Suprapubic skin (tissue), 4 donors: ENCODE data around the gene PNPLA8.

Experiments
- POLR2A ChIP-seq, 2 donors: fragments of 450-650 bp; IDR thresholded peaks; one replicate each; pipeline ENCODE4 v1.6.1; 2017; ENCODE audit warnings: antibody characterized with exemption in 2 of 2, mild to moderate bottlenecking in 2 of 2, moderate library complexity in 2 of 2
- POLR2AphosphoS5 ChIP-seq, 3 donors: sonication (generic); formaldehyde crosslinking; IDR thresholded peaks; one replicate each; pipeline ENCODE4 v1.6.1; 2017; ENCODE audit warnings: antibody characterized with exemption in 3 of 3
- TF ChIP-seq, protein P1 (sequence below), 2 donors: fragments of 200-600 bp in 1 of 2; fragments of 450-650 bp in 1 of 2; sonication (generic) in 1 of 2; IDR thresholded peaks; one replicate each; pipeline ENCODE4 v1.5.1; 2016 to 2019; ENCODE audit warnings: antibody characterized with exemption in 2 of 2, mild to moderate bottlenecking in 1 of 2, moderate library complexity in 1 of 2

DNA sequence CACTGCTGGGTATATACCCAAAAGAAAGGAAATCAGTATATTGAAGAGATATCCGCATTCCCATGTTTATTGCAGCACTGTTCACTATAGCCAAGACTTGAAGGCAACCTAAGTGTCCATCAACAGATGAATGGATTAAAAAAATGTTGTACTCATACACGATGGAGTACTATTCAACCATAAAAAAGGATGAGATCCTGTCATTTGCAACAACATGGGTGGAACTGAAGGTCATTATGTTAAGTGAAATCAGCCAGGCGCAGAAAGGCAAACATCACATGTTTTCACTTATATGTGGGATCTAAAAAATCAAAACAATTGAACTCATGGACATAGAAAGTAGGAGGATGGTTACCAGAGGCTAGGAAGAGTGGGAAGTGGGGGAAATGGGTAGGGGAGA lies 89.0 kb downstream of the PNPLA8 start:
- TF ChIP-seq, protein P1, sequence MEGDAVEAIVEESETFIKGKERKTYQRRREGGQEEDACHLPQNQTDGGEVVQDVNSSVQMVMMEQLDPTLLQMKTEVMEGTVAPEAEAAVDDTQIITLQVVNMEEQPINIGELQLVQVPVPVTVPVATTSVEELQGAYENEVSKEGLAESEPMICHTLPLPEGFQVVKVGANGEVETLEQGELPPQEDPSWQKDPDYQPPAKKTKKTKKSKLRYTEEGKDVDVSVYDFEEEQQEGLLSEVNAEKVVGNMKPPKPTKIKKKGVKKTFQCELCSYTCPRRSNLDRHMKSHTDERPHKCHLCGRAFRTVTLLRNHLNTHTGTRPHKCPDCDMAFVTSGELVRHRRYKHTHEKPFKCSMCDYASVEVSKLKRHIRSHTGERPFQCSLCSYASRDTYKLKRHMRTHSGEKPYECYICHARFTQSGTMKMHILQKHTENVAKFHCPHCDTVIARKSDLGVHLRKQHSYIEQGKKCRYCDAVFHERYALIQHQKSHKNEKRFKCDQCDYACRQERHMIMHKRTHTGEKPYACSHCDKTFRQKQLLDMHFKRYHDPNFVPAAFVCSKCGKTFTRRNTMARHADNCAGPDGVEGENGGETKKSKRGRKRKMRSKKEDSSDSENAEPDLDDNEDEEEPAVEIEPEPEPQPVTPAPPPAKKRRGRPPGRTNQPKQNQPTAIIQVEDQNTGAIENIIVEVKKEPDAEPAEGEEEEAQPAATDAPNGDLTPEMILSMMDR (IDR thresholded peaks at IDR 0.05), result no peak
- no peak for TF ChIP-seq POLR2A (IDR thresholded peaks at IDR 0.05)
- TF ChIP-seq POLR2AphosphoS5 (IDR thresholded peaks at IDR 0.05), result no peak
